Urothelium cell line (cell line): Measurements from ENCODE around the gene OTOS.

ENCODE experiments used
- DNase-seq: peaks from one replicate; pipeline ENCODE4 v3.0.0; 2011; ENCODE audit warnings: low spot score, mixed read lengths
- FAIRE-seq: peaks from 2 replicates; lab custom pipeline; 2011; peaks lifted over from hg19 to GRCh38; lab: Jason Lieb, UNC

Gene OTOS

GRCh38 chr2:240140511-240140910 is at the start of gene OTOS:
Gene OTOS, minus strand, starts transcription at chr2:240140658. Its CDS starts 332 bp downstream, at chr2:240140326.
- no peak for FAIRE-seq
- no peak for DNase-seq

GRCh38 chr2:240189686-240190085 is 49.2 kb upstream of the OTOS start:
- DNase-seq (no peak), FAIRE-seq (no peak)

- DNase-seq (no peak), FAIRE-seq (no peak)
Measured at GRCh38 chr2:240187989-240188590, 47.6 kb upstream of the OTOS start.

GRCh38 chr2:240186191-240186725 is 45.8 kb upstream of the OTOS start:
- no peak for FAIRE-seq

GRCh38 chr2:240184656-240185055 is 44.2 kb upstream of the OTOS start:
- DNase-seq (no peak), FAIRE-seq (no peak)

More at GRCh38 chr2:240186191-240186725, 45.8 kb upstream of the OTOS start:
- DNase-seq = no peak

GRCh38 chr2:240183875-240184590 is 43.6 kb upstream of the OTOS start:
- DNase-seq (no peak), FAIRE-seq (no peak)

- DNase-seq (no peak), FAIRE-seq (no peak)
Measured at GRCh38 chr2:240183006-240183874, 42.8 kb upstream of the OTOS start.

- FAIRE-seq = no peak
Measured at GRCh38 chr2:240182476-240182875, 42.0 kb upstream of the OTOS start.

GRCh38 chr2:240182001-240182400 is 41.5 kb upstream of the OTOS start:
- no peak for FAIRE-seq
- DNase-seq = no peak

More at GRCh38 chr2:240182476-240182875, 42.0 kb upstream of the OTOS start:
- DNase-seq = no peak

GRCh38 chr2:240179941-240180666 is 39.6 kb upstream of the OTOS start:
- no peak for DNase-seq
- FAIRE-seq = no peak

GRCh38 chr2:240179186-240179815 is 38.8 kb upstream of the OTOS start:
- DNase-seq = no peak
- no peak for FAIRE-seq

GRCh38 chr2:240178564-240178963 is 38.1 kb upstream of the OTOS start:
- FAIRE-seq = no peak
- no peak for DNase-seq

- DNase-seq (no peak), FAIRE-seq (no peak)
Measured at GRCh38 chr2:240174496-240174895, 34.0 kb upstream of the OTOS start.

GRCh38 chr2:240172071-240172895 is 31.8 kb upstream of the OTOS start:
- no peak for FAIRE-seq

GRCh38 chr2:240170883-240171282 is 30.4 kb upstream of the OTOS start:
- FAIRE-seq (no peak), DNase-seq (no peak)

More at GRCh38 chr2:240172071-240172895, 31.8 kb upstream of the OTOS start:
- DNase-seq = no peak

GRCh38 chr2:240170354-240170735 is 29.9 kb upstream of the OTOS start:
- FAIRE-seq (no peak), DNase-seq (no peak)

GRCh38 chr2:240169486-240170353 is 29.3 kb upstream of the OTOS start:
- DNase-seq = no peak
- no peak for FAIRE-seq
